Naive thymus-derived CD4-positive, alpha-beta T cell (primary cell): Measurements from ENCODE around the gene AFAP1. TPM values are rescaled to one million over a fixed set of nuclear protein-coding genes. Genes with fewer than 3 reads are reported as not detected.
A peak's percentile ranks its signal among the peaks of the same experiment; 100 is the strongest.

ENCODE experiments used
- ATAC-seq: fragments of 150-1000 bp; cut with Tn5 transposase; 2 replicates; pipeline ENCODE4 v1.10.0; 2021; ENCODE audit warnings: mild to moderate bottlenecking, moderate library complexity
- CTCF ChIA-PET: fragments of 350-600 bp; sonication (Branson Sonifier 250); formaldehyde crosslinking; loops from one replicate; lab custom pipeline; 2021; ENCODE audit warnings: antibody characterized with exemption; lab: Charles Lee
- POLR2A ChIA-PET: fragments of 350-600 bp; sonication (Branson Sonifier 250); formaldehyde crosslinking; loops from one replicate; lab custom pipeline; 2021; ENCODE audit warnings: antibody characterized with exemption, inconsistent platforms; lab: Charles Lee
- DNase-seq, 9 donors: peaks; one replicate each; pipeline versions ENCODE4 v3.0.0 to v3.0.0-alpha.2; 2020 to 2022; ENCODE audit warnings: mixed read lengths in 1 of 9
- H3K27ac ChIP-seq: one replicate; pipeline ENCODE4 v1.7.0; 2013; ENCODE audit warnings: mild to moderate bottlenecking, low read depth, low read length, moderate library complexity
- H3K27me3 ChIP-seq, 2 donors: one replicate each; pipeline ENCODE4 v1.7.0; 2013; ENCODE audit warnings: low read length in 2 of 2, mild to moderate bottlenecking in 2 of 2, moderate library complexity in 2 of 2; ENCODE audit not compliant: control insufficient read depth in 2 of 2, insufficient read depth in 2 of 2
- H3K36me3 ChIP-seq, 3 experiments: 1 replicate in 2 of 3; 2 replicates in 1 of 3; pipeline ENCODE4 v1.7.0; 2013; ENCODE audit warnings: low read length in 3 of 3, mild to moderate bottlenecking in 3 of 3, moderate library complexity in 1 of 3; ENCODE audit not compliant: insufficient read depth in 3 of 3, control insufficient read depth in 2 of 3
- H3K4me1 ChIP-seq, 2 donors: one replicate each; pipeline ENCODE4 v1.7.0; 2013; ENCODE audit warnings: low read length in 2 of 2, mild to moderate bottlenecking in 2 of 2, moderate library complexity in 1 of 2; ENCODE audit not compliant: control insufficient read depth in 2 of 2, insufficient read depth in 2 of 2
- H3K4me3 ChIP-seq: 2 replicates; pipeline ENCODE4 v1.7.0; 2013; ENCODE audit warnings: mild to moderate bottlenecking, low read length
- H3K9me3 ChIP-seq, 3 experiments: 1 replicate in 2 of 3; 2 replicates in 1 of 3; pipeline ENCODE4 v1.7.0; 2013; ENCODE audit warnings: low read length in 3 of 3; ENCODE audit not compliant: control insufficient read depth in 2 of 3
- H3K27ac Mint-ChIP-seq, 9 donors: one replicate each; pipeline ENCODE4 v1.8.0; 2020 to 2022; ENCODE audit warnings: mixed read lengths in 9 of 9, mild to moderate bottlenecking in 8 of 9, moderate library complexity in 5 of 9, inconsistent platforms in 2 of 9
- H3K27me3 Mint-ChIP-seq, 5 donors: one replicate each; pipeline ENCODE4 v1.8.0; 2021 to 2022; ENCODE audit warnings: mixed read lengths in 5 of 5, mild to moderate bottlenecking in 1 of 5
- H3K36me3 Mint-ChIP-seq, 5 donors: one replicate each; pipeline ENCODE4 v1.8.0; 2020 to 2022; ENCODE audit warnings: mixed read lengths in 5 of 5, mild to moderate bottlenecking in 3 of 5, inconsistent platforms in 1 of 5
- H3K4me1 Mint-ChIP-seq, 7 donors: one replicate each; pipeline ENCODE4 v1.8.0; 2020 to 2022; ENCODE audit warnings: mixed read lengths in 7 of 7, mild to moderate bottlenecking in 3 of 7, inconsistent platforms in 1 of 7
- H3K4me3 Mint-ChIP-seq, 10 donors: one replicate each; pipeline ENCODE4 v1.8.0; 2020 to 2022; ENCODE audit warnings: mild to moderate bottlenecking in 10 of 10, mixed read lengths in 10 of 10, moderate library complexity in 6 of 10, inconsistent platforms in 2 of 10
- H3K9me3 Mint-ChIP-seq, 11 donors: one replicate each; pipeline ENCODE4 v1.8.0; 2020 to 2022; ENCODE audit warnings: mixed read lengths in 11 of 11, mild to moderate bottlenecking in 4 of 11, inconsistent platforms in 1 of 11, moderate library complexity in 1 of 11
- intact Hi-C, 2 donors: fragments of 100-400 bp; cut with micrococcal nuclease; formaldehyde crosslinking; loops; one replicate each; pipeline ENCODE4 v1.15.1; 2023
- polyA plus RNA-seq, 2 donors: library from polyadenylated mRNA; unstranded; fragments of 300-500 nt; fragmentation: Illumina TruSeq; gene quantifications; one replicate each; pipeline ENCODE4 v1.2.3, GENCODE V29; 2021
- total RNA-seq, 6 experiments: library from RNA in 5 of 6; stranded (reverse) in 5 of 6; gene quantifications; 1 replicate in 5 of 6; 2 replicates in 1 of 6; pipeline ENCODE4 v1.2.3 and lab custom pipeline; 2021 to 2026

The AFAP1 gene
- total and polyA plus RNA-seq, 7 experiments from 2014 or later: 2.2 to 27.2 (median 9.6) TPM

GRCh38 chr4:7770224-7771050, 169.2 kb downstream of the AFAP1 start:
- Histone ChIP-seq H3K4me1 (peaks cover 8 to 16% of the 10 kb centered on the region in 2 donors), H3K27ac (peak overlapping the region; percentile 47), H3K27me3 (no peaks in the 10 kb centered on the region), H3K36me3 (peaks cover 0 to 52% (median 3%) of the 10 kb centered on the region in 3 experiments), H3K4me3 (peak overlapping the region; percentile 30), H3K9me3 (no peaks in the 10 kb centered on the region)
- Mint-ChIP-seq H3K4me3 (peak overlapping the region; percentile 45 to 86 (median 70)), H3K9me3 (no peaks in the 10 kb centered on the region), H3K4me1 (peaks cover 8 to 37% (median 31%) of the 10 kb centered on the region in 7 donors), H3K27ac (peak overlapping the region; percentile 48 to 90 (median 79)), H3K36me3 (peaks cover 4 to 50% (median 10%) of the 10 kb centered on the region in 5 donors), H3K27me3 (no peaks in the 10 kb centered on the region)
- CTCF ChIA-PET: interaction anchor here (0.6 to 3.3 kb wide), 10 partner anchors 9 to 216 kb away, joined by 3 to 17 read pairs (median 4); no protein-coding TSS in a partner anchor
- intact Hi-C loops: loop anchor here (1.0 kb wide), 3 partner anchors 11 to 217 kb away; no protein-coding TSS in a partner anchor
- DNase-seq (peak in 1 of 9 donors; percentile 4), ATAC-seq (no peak)
- POLR2A ChIA-PET: interaction anchor here (1.0 to 1.8 kb wide), 2 partner anchors 11 to 27 kb away, joined by 3 to 15 read pairs; no protein-coding TSS in a partner anchor

DNA sequence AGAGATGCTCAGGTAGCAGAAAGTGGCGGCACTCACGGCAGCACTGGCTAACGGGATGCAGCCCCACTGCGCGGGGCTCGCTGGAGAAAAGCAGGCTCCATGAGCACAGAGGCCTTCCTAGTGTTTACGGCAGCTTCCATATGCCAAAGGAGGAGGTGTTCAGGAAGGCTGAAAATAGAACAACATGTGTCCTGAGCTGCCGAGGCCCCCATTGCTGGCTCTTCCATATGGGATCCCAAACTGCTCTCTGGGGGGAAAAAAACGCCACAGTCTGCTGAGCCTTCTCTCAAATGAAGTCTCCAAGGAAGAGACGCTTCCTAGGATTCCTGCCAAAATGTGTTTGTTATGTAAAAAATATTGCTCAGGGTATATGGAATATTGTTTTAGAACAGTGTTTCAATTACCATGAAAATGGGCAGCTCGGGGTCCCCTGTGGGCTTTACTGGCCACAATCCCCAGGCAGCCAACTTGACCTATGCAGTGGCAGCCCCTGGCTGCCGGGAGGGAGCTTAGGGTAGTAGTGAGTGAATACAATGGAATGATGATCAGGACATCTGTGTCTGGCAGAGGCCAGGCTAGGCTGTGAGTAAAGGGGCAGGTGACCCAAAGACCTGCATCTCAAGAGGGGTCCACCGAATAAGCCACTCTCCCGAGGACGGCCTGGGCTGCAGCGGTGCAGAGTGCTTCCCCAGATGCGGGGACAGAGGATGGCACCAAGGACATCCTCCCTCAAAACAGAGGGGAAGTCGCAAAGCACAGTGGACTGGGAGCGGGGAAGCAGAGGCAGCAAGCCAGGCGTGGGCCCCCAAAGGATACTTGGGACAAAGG, 170.1 kb downstream of the AFAP1 start:
- peaks cover 2 to 52% (median 12%) of the 10 kb centered on the region in 5 donors for H3K36me3 Mint-ChIP-seq
- no peaks in the 10 kb centered on the region for H3K9me3 Mint-ChIP-seq
- no peak overlapping the region for H3K4me3 ChIP-seq
- peak overlapping the region in 7 of 10 donors; percentile 37 to 80 (median 68) for H3K4me3 Mint-ChIP-seq
- H3K27ac Mint-ChIP-seq: peak overlapping the region in 6 of 9 donors; percentile 31 to 79 (median 52)
- H3K36me3 ChIP-seq: peaks cover 0 to 53% (median 3%) of the 10 kb centered on the region in 3 experiments
- H3K4me1 Mint-ChIP-seq: peaks cover 8 to 37% (median 31%) of the 10 kb centered on the region in 7 donors
- no peaks in the 10 kb centered on the region for H3K9me3 ChIP-seq
- H3K27me3 ChIP-seq: no peaks in the 10 kb centered on the region
- H3K27ac ChIP-seq: no peak overlapping the region
- ChIA-PET POLR2A (interaction anchor here (1.0 to 1.8 kb wide), 2 partner anchors 10 to 27 kb away, joined by 3 to 15 read pairs; no protein-coding TSS in a partner anchor), CTCF (interaction anchor here (0.7 to 3.3 kb wide), 11 partner anchors 8 to 217 kb away, joined by 3 to 17 read pairs (median 3); no protein-coding TSS in a partner anchor)
- no peak for DNase-seq
- ATAC-seq: no peak
- H3K27me3 Mint-ChIP-seq: no peaks in the 10 kb centered on the region
- intact Hi-C loops: loop anchor here (1.0 kb wide), 3 partner anchors 10 to 218 kb away; no protein-coding TSS in a partner anchor
- H3K4me1 ChIP-seq: peaks cover 8 to 16% of the 10 kb centered on the region in 2 donors

GRCh38 chr4:7768736-7769135, 170.9 kb downstream of the AFAP1 start:
- H3K27me3 Mint-ChIP-seq: no peaks in the 10 kb centered on the region
- no peak for ATAC-seq
- POLR2A ChIA-PET: no interaction called here

DNA sequence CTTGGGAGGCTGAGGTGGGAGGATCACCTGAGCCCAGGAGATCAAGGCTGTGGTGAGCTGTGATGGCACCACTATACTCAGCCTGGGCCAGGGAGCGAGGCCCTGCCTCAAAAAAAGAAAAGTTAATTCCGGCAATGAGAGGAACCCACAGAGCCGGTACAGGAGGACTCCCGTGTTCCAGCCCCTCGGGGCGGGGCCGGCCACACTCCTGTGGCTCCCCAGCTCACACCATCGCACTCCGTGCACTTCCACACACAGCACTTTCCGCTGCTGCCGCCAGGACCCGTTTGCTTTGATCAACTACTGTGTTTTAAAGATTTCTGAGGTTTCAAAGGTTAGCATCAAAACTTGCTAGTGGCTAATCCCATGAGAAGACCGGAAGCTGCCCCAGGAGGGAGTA, 171.7 kb downstream of the AFAP1 start:
- no peak for DNase-seq
- peaks cover 2 to 32% (median 27%) of the 10 kb centered on the region in 7 donors for H3K4me1 Mint-ChIP-seq
- intact Hi-C loops: no loop called here

More at GRCh38 chr4:7768736-7769135, 170.9 kb downstream of the AFAP1 start:
- CTCF ChIA-PET: interaction anchor here (0.9 to 3.3 kb wide), 2 partner anchors 9 to 33 kb away, joined by 3 to 17 read pairs; no protein-coding TSS in a partner anchor
- H3K9me3 ChIP-seq: no peaks in the 10 kb centered on the region
- no peak for DNase-seq
- Mint-ChIP-seq H3K9me3 (no peaks in the 10 kb centered on the region), H3K36me3 (peaks cover 2 to 51% (median 12%) of the 10 kb centered on the region in 5 donors), H3K27ac (peak overlapping the region in 1 of 9 donors; percentile 15), H3K4me1 (peaks cover 8 to 37% (median 31%) of the 10 kb centered on the region in 7 donors), H3K4me3 (no peak overlapping the region)
- peaks cover 0 to 50% (median 0%) of the 10 kb centered on the region in 3 experiments for H3K36me3 ChIP-seq
- peaks cover 8 to 16% of the 10 kb centered on the region in 2 donors for H3K4me1 ChIP-seq
- intact Hi-C loops: no loop called here
- no peak overlapping the region for H3K27ac ChIP-seq
- no peaks in the 10 kb centered on the region for H3K27me3 ChIP-seq
- no peak overlapping the region for H3K4me3 ChIP-seq

DNA sequence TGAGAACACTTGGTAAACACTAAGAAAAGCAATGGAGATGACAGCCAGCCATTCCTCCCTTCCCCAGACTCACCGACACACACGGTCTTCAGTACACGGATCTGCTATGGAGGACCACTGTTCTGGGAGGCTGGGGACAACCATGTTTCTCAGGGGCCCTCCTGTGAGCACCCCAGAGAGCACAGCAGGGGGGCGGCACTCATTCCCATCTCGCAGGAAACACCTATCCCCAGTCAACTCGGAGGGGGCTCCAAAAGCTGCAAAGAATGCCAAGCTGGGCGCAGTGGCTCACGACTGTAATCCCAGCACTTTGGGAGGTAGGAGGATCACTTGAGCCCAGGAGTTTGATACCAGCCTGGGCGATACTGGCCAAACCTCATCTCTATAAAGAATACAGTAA, 172.1 kb downstream of the AFAP1 start:
- H3K27me3 ChIP-seq: no peaks in the 10 kb centered on the region
- Mint-ChIP-seq H3K27me3 (no peaks in the 10 kb centered on the region), H3K4me1 (peaks cover 0 to 29% (median 27%) of the 10 kb centered on the region in 7 donors), H3K4me3 (no peak overlapping the region), H3K27ac (peak overlapping the region in 2 of 9 donors; percentile 25 to 43), H3K36me3 (peaks cover 0 to 47% (median 12%) of the 10 kb centered on the region in 5 donors), H3K9me3 (no peaks in the 10 kb centered on the region)
- H3K27ac ChIP-seq: no peak overlapping the region
- DNase-seq (no peak), ATAC-seq (no peak)
- H3K4me3 ChIP-seq: no peak overlapping the region
- POLR2A ChIA-PET: no interaction called here
- CTCF ChIA-PET: interaction anchor here (3.3 kb wide), 1 partner anchor 34 kb away, joined by 17 read pairs; no protein-coding TSS in a partner anchor
- intact Hi-C loops: no loop called here
- H3K4me1 ChIP-seq: peaks cover 8 to 16% of the 10 kb centered on the region in 2 donors
- peaks cover 0 to 41% (median 0%) of the 10 kb centered on the region in 3 experiments for H3K36me3 ChIP-seq
- no peaks in the 10 kb centered on the region for H3K9me3 ChIP-seq

More for the DNA sequence above, 171.7 kb downstream of the AFAP1 start:
- H3K4me3 ChIP-seq: no peak overlapping the region
- H3K9me3 Mint-ChIP-seq: no peaks in the 10 kb centered on the region
- H3K27me3 Mint-ChIP-seq: no peaks in the 10 kb centered on the region
- H3K9me3 ChIP-seq: no peaks in the 10 kb centered on the region
- no peaks in the 10 kb centered on the region for H3K27me3 ChIP-seq
- CTCF ChIA-PET: interaction anchor here (3.3 kb wide), 1 partner anchor 34 kb away, joined by 17 read pairs; no protein-coding TSS in a partner anchor
- peaks cover 0 to 50% (median 12%) of the 10 kb centered on the region in 5 donors for H3K36me3 Mint-ChIP-seq
- H3K36me3 ChIP-seq: peaks cover 0 to 44% (median 0%) of the 10 kb centered on the region in 3 experiments
- no peak overlapping the region for H3K27ac ChIP-seq
- no peak for ATAC-seq
- POLR2A ChIA-PET: interaction anchor here (0.7 kb wide), 1 partner anchor 109 kb away, joined by 3 read pairs; no protein-coding TSS in a partner anchor
- peaks cover 8 to 16% of the 10 kb centered on the region in 2 donors for H3K4me1 ChIP-seq
- H3K4me3 Mint-ChIP-seq: no peak overlapping the region
- H3K27ac Mint-ChIP-seq: peak overlapping the region in 1 of 9 donors; percentile 25
